ENCODE results near the gene TMEM183A.

TMEM183A gene, protein sequence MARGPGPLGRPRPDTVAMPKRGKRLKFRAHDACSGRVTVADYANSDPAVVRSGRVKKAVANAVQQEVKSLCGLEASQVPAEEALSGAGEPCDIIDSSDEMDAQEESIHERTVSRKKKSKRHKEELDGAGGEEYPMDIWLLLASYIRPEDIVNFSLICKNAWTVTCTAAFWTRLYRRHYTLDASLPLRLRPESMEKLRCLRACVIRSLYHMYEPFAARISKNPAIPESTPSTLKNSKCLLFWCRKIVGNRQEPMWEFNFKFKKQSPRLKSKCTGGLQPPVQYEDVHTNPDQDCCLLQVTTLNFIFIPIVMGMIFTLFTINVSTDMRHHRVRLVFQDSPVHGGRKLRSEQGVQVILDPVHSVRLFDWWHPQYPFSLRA

DNA sequence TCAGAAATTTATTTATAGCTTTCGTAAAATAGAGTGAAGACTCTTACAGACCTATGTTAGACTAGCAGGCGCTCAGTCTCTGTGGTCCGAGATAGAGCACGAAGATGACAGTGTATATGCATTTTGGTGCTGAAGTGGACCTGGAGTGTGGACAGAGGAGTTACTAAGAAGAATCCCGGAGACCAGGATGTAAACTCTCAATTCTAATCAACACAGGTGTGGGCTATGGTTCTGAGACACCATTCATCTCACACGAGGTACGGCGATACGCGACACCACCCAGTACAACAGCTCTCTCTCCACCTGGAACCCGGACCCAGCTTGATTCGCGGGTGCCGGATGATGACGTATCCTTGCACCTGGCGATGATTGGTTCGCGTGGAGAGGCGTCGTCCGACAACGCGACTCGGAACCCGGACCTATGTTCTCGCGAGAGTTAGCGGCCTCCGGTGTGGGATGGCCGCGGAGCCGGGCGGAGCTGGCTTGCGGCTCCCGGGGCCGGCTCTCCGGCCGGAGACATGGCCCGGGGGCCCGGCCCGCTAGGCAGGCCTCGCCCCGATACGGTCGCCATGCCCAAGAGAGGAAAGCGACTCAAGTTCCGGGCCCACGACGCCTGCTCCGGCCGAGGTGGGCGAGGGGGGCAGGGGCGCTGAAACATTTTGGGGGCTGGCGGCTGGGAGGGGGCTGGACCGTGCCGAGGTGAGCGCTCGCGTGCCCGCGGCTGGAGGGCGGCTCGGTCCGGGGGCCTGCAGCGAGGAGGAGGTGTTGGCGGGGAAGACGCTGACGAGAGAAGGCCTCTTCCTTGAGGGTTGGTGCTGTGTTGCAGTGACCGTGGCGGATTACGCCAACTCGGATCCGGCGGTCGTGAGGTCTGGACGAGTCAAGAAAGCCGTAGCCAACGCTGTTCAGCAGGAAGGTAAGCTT, at the start of gene TMEM183A:
Gene TMEM183A (plus strand): TSS at position 427 of the 924 bp plus-strand sequence. CDS start 92 bp downstream, at position 519.
- in situ Hi-C loops (cut with HindIII; ENCODE audit: low pct_ligation_motif_present, low pct_unique_long_range_greater_than_20kb, low sequenced_read_pairs): no loop called here
- peak; percentile 99 for DNase-seq

GRCh38 chr1:202957733-202958543, 49.2 kb upstream of the TMEM183A start, which contains the start of gene ADIPOR1:
Gene ADIPOR1 (minus strand): TSS chr1:202958312. CDS start chr1:202951070, 7,242 bp downstream.
- DNase-seq: peak; percentile 90
- in situ Hi-C loops (cut with HindIII; ENCODE audit: low pct_ligation_motif_present, low pct_unique_long_range_greater_than_20kb, low sequenced_read_pairs): no loop called here

DNA sequence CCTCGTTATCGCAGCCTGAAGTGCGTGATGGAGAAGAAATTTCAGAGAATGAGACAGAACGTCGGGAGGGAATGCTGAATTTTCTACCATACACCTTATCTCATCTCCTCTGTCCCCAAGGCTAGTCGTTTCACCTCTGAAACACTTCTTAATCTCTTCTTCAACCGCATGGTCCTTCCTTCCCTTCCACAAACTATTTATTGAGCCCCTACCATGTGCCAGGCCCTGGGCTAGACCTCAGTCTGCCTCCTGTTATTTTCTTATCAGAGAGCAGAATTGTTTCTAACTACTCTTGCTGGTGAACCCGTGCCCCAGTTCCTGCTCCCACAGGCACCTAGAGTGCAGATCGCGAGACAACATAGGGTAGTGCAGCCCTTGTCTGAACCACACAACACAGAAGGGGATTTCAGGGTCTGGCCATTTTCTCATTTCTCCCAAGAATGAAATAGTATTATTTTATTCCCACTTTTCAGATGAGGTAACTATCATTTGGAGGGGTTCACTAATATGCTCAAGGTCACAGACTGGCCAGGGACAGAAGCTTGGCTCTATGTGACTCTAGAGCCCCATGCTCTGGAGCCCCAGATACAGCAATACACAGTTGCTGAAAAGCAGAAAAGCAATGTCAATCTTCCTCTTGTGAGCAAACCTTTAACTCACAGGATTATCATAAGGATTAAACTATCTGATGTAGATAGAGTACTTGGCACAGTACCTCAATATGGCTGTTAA, 48.5 kb upstream of the TMEM183A start:
- DNase-seq: no peak
- in situ Hi-C loops (cut with HindIII; ENCODE audit: low pct_ligation_motif_present, low pct_unique_long_range_greater_than_20kb, low sequenced_read_pairs): no loop called here

- DNase-seq: peak; percentile 33
- in situ Hi-C loops (cut with HindIII; ENCODE audit: low pct_ligation_motif_present, low pct_unique_long_range_greater_than_20kb, low sequenced_read_pairs): no loop called here
Measured at GRCh38 chr1:202959276-202959620, 47.9 kb upstream of the TMEM183A start.

DNA sequence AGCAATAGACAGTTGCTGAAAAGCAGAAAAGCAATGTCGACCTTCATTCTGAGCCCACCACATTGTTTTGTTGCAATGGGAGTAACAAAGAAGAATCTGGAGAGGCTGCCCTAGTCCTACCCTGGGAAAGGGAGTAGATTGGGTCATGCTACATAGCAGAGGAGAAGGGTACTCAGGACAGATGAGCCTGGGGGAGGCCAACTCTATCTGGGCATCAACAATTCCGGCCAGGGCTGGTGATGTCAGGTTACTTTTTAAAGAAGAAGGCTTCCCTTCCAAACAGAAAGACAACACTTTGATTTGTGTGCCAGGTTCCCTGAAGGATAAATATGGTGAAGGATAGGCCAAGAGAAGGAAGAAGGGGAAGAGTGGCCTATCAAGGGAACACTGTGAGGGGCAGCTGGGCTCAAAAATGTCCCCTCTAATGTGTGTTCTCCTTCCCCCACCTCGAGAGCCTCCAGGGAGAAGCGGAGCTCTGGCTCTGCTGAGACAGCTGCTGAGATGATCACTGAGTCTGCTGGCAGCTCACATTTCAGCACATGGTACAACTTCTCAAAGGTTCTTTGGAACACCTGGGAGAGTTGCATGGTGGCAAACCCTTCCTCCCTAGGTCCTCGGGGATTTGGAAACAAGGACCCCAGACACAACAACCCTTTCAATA, 45.8 kb upstream of the TMEM183A start:
- no peak for DNase-seq
- in situ Hi-C loops (cut with HindIII; ENCODE audit: low pct_ligation_motif_present, low pct_unique_long_range_greater_than_20kb, low sequenced_read_pairs): no loop called here

DNA sequence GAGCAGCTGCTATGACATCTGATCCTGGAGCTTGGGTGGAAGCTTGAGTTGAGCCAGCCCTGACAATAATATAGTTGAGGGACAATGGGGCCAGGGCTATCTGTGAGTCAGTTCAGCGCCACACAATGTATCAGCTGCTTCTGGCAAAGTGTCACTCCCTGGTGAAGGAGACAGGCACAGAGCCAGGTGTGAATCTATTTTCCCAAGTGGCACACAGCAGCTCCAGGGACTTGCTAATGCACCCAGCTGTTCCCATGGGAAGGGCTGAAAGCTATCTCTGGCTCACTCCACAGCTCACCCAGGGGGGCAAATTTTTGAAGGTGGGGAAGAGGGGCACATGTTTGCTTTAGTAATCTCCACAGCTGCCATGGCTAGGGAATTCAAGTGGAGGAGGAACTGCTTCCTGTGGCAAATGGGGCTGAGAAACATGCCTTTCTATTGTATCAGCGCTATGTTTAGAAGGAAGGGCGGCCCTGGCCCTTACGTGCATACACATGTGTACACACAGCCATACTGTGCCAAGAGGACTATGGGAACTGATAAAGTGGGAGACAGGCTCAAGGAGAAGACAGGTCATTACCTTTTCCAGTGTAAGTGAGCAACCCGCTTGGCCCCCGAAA, 42.3 kb upstream of the TMEM183A start:
- in situ Hi-C loops (cut with HindIII; ENCODE audit: low pct_ligation_motif_present, low pct_unique_long_range_greater_than_20kb, low sequenced_read_pairs): no loop called here
- no peak for DNase-seq

- no peak for DNase-seq
- in situ Hi-C loops (cut with HindIII; ENCODE audit: low pct_ligation_motif_present, low pct_unique_long_range_greater_than_20kb, low sequenced_read_pairs): no loop called here
Measured at GRCh38 chr1:202965422-202965821, 41.8 kb upstream of the TMEM183A start.

GRCh38 chr1:202966006-202966898, 40.9 kb upstream of the TMEM183A start:
- DNase-seq: no peak
- in situ Hi-C loops (cut with HindIII; ENCODE audit: low pct_ligation_motif_present, low pct_unique_long_range_greater_than_20kb, low sequenced_read_pairs): no loop called here

GRCh38 chr1:202967684-202968281, 39.4 kb upstream of the TMEM183A start:
- peak; percentile 29 for DNase-seq
- in situ Hi-C loops (cut with HindIII; ENCODE audit: low pct_ligation_motif_present, low pct_unique_long_range_greater_than_20kb, low sequenced_read_pairs): no loop called here

DNA sequence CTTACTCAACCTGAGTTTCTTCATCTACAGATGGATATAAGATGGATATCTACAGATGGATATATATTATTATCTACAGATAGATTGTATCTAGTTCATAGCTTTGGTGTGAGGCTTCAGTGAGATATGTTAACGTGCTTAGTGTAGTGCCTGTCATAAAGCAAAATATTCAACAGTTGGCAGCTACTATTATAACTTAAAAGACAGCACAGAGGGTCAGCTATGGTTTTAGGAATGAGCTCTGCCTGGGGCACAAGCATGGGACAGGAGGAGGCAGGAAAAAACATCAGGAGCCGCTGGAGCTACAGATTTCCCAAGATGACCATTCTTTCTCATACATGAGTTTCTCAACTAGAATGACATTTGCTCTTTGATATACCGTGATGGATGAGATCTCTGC, 38.8 kb upstream of the TMEM183A start:
- in situ Hi-C loops (cut with HindIII; ENCODE audit: low pct_ligation_motif_present, low pct_unique_long_range_greater_than_20kb, low sequenced_read_pairs): no loop called here
- DNase-seq: no peak

DNA sequence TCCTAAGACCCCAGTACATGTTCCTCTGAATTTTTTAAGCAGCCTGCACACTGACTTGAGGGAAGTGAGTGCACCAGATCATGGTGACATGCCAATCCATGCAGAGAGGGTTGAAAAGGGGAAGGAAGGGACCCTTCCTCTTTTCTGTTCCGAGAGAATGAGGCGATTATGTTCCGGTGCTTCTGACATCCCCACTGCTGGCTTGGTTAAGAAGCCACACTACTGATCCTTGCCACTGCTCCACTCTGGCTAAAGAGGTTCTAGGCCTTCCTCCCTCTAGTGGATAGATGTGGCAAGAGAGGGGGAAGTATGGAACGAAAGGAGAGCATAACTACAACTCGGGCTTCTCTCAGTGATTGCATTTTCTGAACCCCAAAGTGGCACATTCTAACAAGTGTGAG, 38.3 kb upstream of the TMEM183A start:
- in situ Hi-C loops (cut with HindIII; ENCODE audit: low pct_ligation_motif_present, low pct_unique_long_range_greater_than_20kb, low sequenced_read_pairs): no loop called here
- peak; percentile 83 for DNase-seq

GRCh38 chr1:202972046-202972445, 35.1 kb upstream of the TMEM183A start:
- DNase-seq: no peak
- in situ Hi-C loops (cut with HindIII; ENCODE audit: low pct_ligation_motif_present, low pct_unique_long_range_greater_than_20kb, low sequenced_read_pairs): no loop called here

GRCh38 chr1:202974856-202975255, 32.3 kb upstream of the TMEM183A start:
- in situ Hi-C loops (cut with HindIII; ENCODE audit: low pct_ligation_motif_present, low pct_unique_long_range_greater_than_20kb, low sequenced_read_pairs): no loop called here
- no peak for DNase-seq

- in situ Hi-C loops (cut with HindIII; ENCODE audit: low pct_ligation_motif_present, low pct_unique_long_range_greater_than_20kb, low sequenced_read_pairs): no loop called here
- no peak for DNase-seq
Measured at GRCh38 chr1:202976633-202977032, 30.5 kb upstream of the TMEM183A start.

DNA sequence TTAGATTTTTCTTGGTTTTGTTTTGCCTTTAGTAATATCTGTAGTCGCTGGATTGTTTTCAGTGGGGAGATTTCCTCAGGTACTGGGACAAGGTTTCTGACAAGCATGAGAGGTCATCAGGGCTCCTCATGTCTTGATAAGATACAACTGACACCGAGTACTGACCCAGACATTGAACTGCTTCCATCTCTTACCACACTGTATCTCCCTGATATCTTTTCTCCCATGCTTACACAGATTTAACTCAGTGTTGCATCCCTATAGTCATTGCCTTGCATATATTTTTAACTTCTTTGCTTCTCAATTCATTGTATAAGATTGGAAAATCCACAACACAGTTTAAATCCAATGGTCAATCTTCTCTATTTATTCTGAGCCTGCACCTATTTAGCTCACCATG, 27.7 kb upstream of the TMEM183A start:
- no peak for DNase-seq
- in situ Hi-C loops (cut with HindIII; ENCODE audit: low pct_ligation_motif_present, low pct_unique_long_range_greater_than_20kb, low sequenced_read_pairs): no loop called here

DNA sequence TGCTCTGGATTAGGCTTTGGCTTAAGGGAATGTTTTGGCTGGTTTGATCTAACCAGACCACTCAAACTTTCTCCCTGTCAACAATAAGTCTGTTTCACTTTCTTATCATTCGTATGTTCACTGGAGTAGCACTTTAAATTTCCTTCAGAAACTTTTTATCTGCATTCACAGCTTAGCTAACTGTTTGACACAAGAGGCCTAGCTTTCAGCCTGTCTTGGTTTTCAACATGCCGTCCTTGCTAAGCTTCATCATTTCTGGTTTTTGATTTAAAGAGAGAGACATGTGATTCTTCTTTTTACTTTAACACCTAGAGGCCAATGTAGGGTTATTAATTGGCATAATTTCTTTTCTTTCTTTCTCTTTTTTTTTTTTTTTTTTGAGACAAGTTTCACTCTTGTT, 25.2 kb upstream of the TMEM183A start:
- DNase-seq: no peak
- in situ Hi-C loops (cut with HindIII; ENCODE audit: low pct_ligation_motif_present, low pct_unique_long_range_greater_than_20kb, low sequenced_read_pairs): no loop called here
